ENCODE results near the gene LIMA1.

- no peak for TF ChIP-seq POLR2AphosphoS5 (IDR thresholded peaks at IDR 0.05)
- no peak for TF ChIP-seq POLR2A (IDR thresholded peaks at IDR 0.05)
- TF ChIP-seq, protein P1, sequence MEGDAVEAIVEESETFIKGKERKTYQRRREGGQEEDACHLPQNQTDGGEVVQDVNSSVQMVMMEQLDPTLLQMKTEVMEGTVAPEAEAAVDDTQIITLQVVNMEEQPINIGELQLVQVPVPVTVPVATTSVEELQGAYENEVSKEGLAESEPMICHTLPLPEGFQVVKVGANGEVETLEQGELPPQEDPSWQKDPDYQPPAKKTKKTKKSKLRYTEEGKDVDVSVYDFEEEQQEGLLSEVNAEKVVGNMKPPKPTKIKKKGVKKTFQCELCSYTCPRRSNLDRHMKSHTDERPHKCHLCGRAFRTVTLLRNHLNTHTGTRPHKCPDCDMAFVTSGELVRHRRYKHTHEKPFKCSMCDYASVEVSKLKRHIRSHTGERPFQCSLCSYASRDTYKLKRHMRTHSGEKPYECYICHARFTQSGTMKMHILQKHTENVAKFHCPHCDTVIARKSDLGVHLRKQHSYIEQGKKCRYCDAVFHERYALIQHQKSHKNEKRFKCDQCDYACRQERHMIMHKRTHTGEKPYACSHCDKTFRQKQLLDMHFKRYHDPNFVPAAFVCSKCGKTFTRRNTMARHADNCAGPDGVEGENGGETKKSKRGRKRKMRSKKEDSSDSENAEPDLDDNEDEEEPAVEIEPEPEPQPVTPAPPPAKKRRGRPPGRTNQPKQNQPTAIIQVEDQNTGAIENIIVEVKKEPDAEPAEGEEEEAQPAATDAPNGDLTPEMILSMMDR (IDR thresholded peaks at IDR 0.05), result no peak
Measured at GRCh38 chr12:50261654-50262053, 21.7 kb downstream of the LIMA1 start.
